ENCODE results near the gene MANF.

DNA sequence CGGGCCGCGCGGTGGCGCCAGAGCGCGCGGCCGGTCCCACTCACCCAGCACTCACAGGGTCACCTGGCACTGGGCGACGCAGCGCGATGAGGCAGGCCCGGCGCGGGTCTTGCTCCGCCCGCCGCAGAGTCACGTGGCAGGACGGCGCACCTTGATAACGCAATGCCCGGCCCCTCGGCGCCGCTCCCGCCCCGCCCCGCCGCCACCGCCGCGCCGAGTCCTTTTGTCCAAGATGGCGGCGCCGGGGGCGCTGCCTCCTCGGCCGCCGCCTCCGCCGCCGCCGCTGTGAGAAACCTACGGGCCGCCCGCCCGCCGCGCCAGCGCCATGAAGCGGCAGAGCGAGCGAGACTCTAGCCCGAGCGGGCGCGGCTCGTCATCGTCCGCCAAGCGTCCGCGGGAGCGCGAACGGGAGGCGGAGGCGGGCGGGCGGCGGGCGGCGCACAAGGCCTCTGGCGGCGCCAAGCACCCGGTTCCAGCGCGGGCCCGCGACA, 6.0 kb downstream of the MANF start, which contains the start of gene RBM15B:
- TF ChIP-seq POLR2A (IDR thresholded peaks at IDR 0.05; ENCODE audit: low read depth, low read length) (peak; percentile 76; the same call in 1 of the 2 replicates), POLR2AphosphoS5 (IDR thresholded peaks at IDR 0.05; ENCODE audit: low read depth, low read length) (no peak)

All from GM12892 (cell line).